Fibroblast of pulmonary artery (primary cell): ENCODE measurements around the gene HSH2D.

Source experiments
- DNase-seq: peaks from one replicate; pipeline ENCODE4 v3.0.0-alpha.2; 2010; ENCODE audit warnings: low read depth
- H3K4me3 ChIP-seq: replicated peaks from 2 replicates; pipeline ENCODE4 v1.5.1; 2011; ENCODE audit warnings: low read depth, mild to moderate bottlenecking, control low read depth, low read length, moderate library complexity
- TF ChIP-seq, protein P1 (sequence below): IDR thresholded peaks from 2 replicates; pipeline ENCODE4 v1.5.1; 2011; ENCODE audit warnings: mild to moderate bottlenecking, control low read depth, low read length, inconsistent platforms; ENCODE audit errors: missing control alignments

The HSH2D gene

DNA sequence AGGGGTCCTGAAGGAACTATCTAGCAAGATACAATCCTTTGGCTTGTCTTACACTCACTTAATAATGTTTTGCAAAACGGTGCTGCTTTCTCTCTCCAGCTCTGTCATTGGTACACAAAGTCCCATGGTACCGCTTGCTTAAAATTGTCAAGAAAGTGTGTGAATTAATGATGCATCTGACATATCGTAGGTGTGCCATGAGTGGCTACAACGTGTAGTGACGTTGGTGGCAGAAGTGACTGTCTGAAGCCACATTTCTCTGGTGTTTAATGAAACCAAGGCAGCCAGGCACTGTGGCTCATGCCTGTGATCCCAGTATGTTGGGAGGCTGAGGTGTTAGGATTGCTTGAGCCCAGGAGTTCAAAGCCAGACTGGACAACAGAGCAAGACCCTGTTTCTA, 2.6 kb downstream of the HSH2D start:
- DNase-seq: no peak
- TF ChIP-seq, protein P1, sequence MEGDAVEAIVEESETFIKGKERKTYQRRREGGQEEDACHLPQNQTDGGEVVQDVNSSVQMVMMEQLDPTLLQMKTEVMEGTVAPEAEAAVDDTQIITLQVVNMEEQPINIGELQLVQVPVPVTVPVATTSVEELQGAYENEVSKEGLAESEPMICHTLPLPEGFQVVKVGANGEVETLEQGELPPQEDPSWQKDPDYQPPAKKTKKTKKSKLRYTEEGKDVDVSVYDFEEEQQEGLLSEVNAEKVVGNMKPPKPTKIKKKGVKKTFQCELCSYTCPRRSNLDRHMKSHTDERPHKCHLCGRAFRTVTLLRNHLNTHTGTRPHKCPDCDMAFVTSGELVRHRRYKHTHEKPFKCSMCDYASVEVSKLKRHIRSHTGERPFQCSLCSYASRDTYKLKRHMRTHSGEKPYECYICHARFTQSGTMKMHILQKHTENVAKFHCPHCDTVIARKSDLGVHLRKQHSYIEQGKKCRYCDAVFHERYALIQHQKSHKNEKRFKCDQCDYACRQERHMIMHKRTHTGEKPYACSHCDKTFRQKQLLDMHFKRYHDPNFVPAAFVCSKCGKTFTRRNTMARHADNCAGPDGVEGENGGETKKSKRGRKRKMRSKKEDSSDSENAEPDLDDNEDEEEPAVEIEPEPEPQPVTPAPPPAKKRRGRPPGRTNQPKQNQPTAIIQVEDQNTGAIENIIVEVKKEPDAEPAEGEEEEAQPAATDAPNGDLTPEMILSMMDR: no peak
- no peak overlapping the region for H3K4me3 ChIP-seq

DNA sequence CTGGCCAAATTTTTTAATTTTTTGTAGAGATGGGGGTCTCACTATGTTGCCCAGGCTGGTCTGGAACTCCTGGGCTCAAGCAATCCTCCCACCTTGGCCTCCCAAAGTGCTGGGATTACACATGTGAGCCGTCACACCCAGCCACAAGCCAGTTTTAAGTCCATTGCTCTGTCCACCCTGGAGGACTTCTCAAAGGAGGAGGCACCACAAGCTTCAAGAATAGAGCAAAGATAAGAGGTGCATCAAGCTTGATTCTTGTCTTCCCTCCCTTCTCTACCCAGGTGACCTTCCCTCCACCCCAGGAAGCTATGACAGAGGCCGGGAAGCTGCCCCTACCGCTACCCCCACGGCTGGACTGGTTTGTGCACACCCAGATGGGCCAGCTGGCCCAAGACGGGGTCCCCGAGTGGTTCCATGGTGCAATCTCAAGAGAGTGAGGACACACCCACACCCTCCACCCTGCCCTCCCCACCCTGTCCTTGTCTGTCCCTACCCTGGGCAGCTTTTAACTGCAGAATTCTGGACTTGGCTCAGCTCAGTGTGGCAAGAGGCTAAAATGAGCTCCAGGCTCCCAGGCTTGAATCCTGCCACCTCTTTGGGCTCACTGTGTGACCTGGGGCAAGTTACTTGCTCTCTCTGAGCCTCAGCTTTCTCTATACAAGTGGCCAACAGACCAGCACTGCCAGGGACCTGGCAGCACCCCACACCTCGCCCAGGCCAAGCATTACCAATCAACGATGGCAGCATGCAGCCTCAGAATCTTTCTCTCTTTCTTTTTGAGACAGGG, 5.2 kb downstream of the HSH2D start:
- DNase-seq: no peak
- H3K4me3 ChIP-seq: no peak overlapping the region
- TF ChIP-seq, protein P1: no peak

DNA sequence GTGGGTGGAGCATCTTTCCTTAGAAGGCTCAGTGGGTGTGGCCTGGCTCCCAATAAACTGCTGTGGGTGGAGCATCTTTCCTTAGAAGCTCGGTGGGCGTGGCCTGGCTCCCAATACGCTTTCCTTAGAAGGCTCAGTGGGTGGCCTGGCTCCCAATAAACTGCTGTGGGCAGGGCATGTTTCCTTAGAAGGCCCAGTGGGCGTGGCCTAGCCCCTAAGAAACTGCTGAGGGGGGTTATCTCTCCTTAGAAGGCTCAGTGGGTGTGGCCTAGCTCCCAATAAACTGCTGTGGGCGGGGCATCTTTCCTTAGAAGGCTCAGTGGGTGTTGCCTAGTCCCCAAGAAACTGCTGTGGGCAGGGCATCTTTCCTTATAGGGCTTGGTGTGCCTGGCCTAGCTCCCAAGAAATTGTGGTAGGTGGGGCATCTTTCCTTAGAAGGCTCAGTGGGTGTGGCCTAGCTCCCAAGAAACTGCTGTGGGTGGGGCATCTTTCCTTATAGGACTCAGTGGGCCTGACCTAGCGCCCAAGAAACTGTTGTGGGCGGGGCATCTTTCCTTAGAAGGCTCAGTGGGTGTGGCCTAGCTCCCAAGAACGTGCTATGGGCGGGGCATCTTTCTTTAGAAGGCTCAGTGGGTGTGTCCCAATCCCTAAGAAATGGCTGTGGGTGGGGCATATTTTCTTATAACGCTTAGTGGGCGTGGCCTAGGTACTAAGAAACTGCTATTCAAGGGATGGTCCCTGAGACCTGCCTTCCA, 10.3 kb downstream of the HSH2D start:
- DNase-seq: no peak
- TF ChIP-seq, protein P1: no peak
- no peak overlapping the region for H3K4me3 ChIP-seq

DNA sequence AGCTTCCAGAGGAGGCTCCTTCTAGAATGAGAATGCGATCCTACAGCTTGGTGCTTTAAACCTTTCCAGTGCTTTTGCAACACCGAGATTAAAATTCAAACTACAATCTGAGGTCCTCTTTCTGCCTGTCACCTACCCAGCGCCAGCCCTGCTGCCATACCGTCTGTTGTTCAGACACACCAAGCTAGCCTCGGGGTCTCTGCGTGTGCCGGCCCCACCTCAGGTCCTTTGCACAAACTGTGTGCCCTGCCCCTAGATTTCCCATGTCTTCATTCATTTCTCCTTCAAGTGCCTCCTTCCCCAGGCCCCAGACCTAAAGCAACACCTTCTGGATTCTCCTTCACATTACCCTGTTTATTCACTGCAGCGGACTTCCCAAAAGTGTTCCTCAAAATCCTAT, 11.1 kb downstream of the HSH2D start:
- DNase-seq: no peak
- H3K4me3 ChIP-seq: no peak overlapping the region
- TF ChIP-seq, protein P1: no peak

DNA sequence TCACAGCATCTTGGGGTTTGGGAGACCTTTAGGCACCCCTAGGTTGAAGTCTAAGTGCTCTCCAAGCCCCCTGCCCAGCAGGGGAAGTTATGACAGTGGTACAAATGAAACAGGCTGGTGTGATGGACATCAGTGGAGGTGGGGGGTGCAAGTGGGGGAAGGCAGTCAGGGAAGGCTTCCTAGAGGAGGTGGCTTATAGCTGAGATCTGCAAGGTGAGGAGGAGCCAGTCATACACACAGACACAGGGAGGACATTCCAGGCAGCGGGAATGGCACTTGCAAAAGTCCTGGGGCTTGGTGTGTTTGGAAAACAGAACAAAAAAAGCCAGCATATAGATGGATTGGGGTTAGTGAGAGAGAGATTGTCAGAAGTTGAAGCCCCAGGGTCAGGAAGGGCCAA, 11.6 kb downstream of the HSH2D start:
- no peak overlapping the region for H3K4me3 ChIP-seq
- DNase-seq: no peak
- TF ChIP-seq, protein P1: no peak

DNA sequence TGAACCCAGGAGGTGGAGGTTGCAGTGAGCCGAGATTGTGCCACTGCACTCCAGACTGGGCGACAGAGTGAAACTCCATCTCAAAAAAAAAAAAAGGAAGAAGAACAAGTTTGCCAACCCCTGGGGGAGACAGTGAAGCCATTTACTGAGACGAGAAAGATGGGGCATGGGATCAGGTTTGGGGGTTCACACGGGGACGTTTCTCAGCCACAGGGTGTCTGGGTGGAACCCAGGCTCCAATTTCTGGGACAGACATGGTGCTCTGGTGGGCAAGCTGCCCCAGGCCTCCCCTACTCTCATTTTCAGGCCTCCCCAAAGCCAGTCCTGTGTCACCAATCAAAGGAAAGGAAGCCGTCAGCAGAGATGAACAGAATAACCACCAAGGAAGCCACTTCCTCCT, 13.4 kb downstream of the HSH2D start:
- TF ChIP-seq, protein P1: no peak
- DNase-seq: no peak
- H3K4me3 ChIP-seq: no peak overlapping the region

DNA sequence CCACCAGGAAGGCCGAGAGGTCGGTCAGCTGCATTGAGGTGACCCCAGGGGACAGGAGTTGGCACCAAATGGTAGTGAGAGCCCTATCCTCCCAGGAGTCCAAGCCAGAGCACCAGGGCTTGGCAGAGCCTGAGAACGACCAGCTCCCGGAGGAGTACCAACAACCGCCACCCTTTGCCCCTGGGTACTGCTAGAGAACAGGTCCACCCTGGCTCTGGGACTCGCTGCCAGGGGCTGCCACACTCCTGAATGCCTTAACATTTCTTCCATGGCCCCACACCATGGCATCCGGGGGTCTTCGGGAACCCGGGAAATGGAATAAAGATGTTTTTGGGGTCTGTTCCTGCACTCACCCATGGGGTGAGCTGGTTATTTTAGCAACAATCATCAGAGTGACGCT, 14.1 kb downstream of the HSH2D start:
- TF ChIP-seq, protein P1: no peak
- H3K4me3 ChIP-seq: no peak overlapping the region
- no peak for DNase-seq
